ENCODE results near the gene PRAMEF15.
"Not testable (repeated sequence)": the region's sequence is repeated elsewhere in the genome, so short reads cannot be mapped to it uniquely, and the experiment has no call there.

Gene PRAMEF15

DNA sequence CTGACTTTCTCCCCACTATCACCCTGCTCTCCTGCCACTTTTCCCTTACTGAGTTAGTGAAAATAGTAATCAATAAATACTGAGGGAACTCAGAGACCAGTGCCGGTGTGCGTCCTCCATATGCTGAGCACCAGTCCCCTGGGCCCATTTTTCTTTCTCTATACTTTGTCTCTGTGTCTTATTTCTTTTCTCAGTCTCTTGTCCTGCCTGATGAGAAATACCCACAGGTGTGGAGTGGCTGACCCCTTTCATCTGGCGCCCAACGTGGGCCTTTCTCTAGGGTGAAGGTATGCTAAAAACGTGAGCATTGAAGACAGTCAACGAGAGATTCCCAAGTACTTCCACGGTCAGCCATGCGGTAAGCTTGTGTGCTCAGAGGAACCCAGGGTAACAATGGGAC lies 38.1 kb downstream of the PRAMEF15 start:
- not testable (repeated sequence) for H3K27ac ChIP-seq (ENCODE audit: low read depth, low read length, severe bottlenecking); H3K9me3 ChIP-seq (ENCODE audit: control insufficient read depth, low read length); H3K36me3 ChIP-seq (ENCODE audit: control insufficient read depth, insufficient read depth, low read length); H3K4me3 ChIP-seq (ENCODE audit: extremely low read depth, insufficient read depth, low read length, poor library complexity, severe bottlenecking); H3K4me1 ChIP-seq (ENCODE audit: control insufficient read depth, insufficient read depth, low read length, poor library complexity, severe bottlenecking)
- WGBS, 2 experiments (ENCODE audit: insufficient coverage in 2 of 2): no CpG with 5 or more reads among the region's 8 CpGs

DNA sequence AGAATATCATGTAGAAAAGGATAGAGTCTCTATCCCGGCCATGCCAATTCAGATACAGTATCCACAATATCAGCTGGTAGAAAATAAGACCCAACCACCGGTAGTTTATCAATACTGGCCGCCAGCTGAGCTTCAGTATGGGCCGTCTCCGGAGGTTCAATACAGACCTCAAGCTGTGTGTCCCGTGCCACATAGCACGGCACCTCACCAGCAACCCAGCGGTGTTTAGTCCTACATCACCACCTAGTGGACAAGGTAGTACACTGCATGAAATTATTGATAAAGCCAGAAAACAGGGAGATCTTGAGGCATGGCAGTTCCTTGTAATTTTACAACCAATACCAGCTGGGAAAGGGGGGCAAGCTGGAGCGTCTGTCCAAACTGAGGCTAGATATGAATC lies 39.1 kb downstream of the PRAMEF15 start:
- no CpG with 5 or more reads among the region's 9 CpGs for WGBS, 2 experiments (ENCODE audit: insufficient coverage in 2 of 2)
- H3K9me3 ChIP-seq (ENCODE audit: control insufficient read depth, low read length); H3K36me3 ChIP-seq (ENCODE audit: control insufficient read depth, insufficient read depth, low read length); H3K27ac ChIP-seq (ENCODE audit: low read depth, low read length, severe bottlenecking); H3K4me3 ChIP-seq (ENCODE audit: extremely low read depth, insufficient read depth, low read length, poor library complexity, severe bottlenecking); H3K4me1 ChIP-seq (ENCODE audit: control insufficient read depth, insufficient read depth, low read length, poor library complexity, severe bottlenecking): not testable (repeated sequence)

DNA sequence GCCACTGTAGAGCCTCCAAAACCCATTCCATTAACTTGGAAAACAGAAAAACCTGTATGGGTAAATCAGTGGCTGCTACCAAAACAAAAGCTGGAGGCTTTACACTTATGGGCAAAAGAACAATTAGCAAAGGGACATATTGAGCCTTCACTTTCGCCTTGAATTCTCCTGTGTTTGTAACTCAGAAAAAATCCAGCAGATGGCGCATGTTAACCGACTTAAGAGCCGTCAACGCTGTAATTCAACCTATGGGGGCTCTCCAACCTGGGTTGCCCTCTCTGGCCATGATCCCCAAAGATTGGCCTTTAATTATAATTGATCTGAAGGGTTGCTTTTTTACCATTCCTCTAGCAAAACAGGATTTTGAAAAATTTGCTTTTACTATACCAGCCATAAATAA lies 41.4 kb downstream of the PRAMEF15 start:
- H3K27ac ChIP-seq (ENCODE audit: low read depth, low read length, severe bottlenecking); H3K36me3 ChIP-seq (ENCODE audit: control insufficient read depth, insufficient read depth, low read length); H3K9me3 ChIP-seq (ENCODE audit: control insufficient read depth, low read length); H3K4me3 ChIP-seq (ENCODE audit: extremely low read depth, insufficient read depth, low read length, poor library complexity, severe bottlenecking); H3K4me1 ChIP-seq (ENCODE audit: control insufficient read depth, insufficient read depth, low read length, poor library complexity, severe bottlenecking): not testable (repeated sequence)
- WGBS, 2 experiments (ENCODE audit: insufficient coverage in 2 of 2): 0% methylated on average over 5 of the region's 5 CpGs

DNA sequence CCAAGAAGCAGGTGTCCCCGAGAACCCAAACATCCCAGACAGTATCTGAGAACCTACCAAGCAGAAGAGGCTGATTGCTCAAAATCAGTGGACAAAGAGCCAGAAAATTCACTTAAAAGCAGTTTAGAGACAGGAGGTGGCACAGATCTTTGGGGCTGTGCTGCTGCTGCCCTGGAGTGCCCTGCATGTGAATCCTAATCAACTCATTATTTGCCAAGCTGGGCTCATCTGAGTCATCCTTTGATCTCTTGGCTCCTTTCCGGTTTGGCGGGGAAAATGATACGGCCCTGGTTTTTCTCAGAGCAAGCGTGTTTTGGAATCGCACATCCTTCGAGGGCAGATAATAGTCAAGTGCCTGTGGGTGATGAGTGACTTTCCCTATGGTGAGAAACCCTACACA lies 47.0 kb downstream of the PRAMEF15 start:
- not testable (repeated sequence) for H3K9me3 ChIP-seq (ENCODE audit: control insufficient read depth, low read length); H3K36me3 ChIP-seq (ENCODE audit: control insufficient read depth, insufficient read depth, low read length); H3K27ac ChIP-seq (ENCODE audit: low read depth, low read length, severe bottlenecking); H3K4me3 ChIP-seq (ENCODE audit: extremely low read depth, insufficient read depth, low read length, poor library complexity, severe bottlenecking); H3K4me1 ChIP-seq (ENCODE audit: control insufficient read depth, insufficient read depth, low read length, poor library complexity, severe bottlenecking)
- no CpG with 5 or more reads among the region's 7 CpGs for WGBS, 2 experiments (ENCODE audit: insufficient coverage in 2 of 2)

DNA sequence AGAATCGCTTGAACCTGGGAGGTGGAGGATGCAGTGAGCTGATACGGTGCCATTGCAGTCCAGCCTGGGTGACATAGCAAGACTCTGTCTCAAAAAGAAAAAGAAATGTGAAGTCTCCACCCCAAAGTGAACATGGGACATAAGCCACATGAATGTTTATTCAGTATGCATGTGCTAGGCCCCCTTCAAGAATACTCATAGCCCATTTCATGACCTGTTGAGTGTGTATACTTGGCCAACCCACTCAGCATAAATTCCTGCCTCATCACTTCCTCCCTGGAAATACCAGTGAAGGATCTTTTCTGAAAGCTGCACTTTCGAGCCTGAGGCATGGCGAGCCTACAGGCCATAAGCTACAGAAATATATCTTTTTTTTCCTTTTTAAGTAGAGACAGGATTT lies 49.5 kb downstream of the PRAMEF15 start:
- WGBS, 2 experiments (ENCODE audit: insufficient coverage in 2 of 2): no CpG with 5 or more reads among the region's 4 CpGs
- not testable (repeated sequence) for H3K27ac ChIP-seq (ENCODE audit: low read depth, low read length, severe bottlenecking); H3K4me3 ChIP-seq (ENCODE audit: extremely low read depth, insufficient read depth, low read length, poor library complexity, severe bottlenecking); H3K36me3 ChIP-seq (ENCODE audit: control insufficient read depth, insufficient read depth, low read length); H3K4me1 ChIP-seq (ENCODE audit: control insufficient read depth, insufficient read depth, low read length, poor library complexity, severe bottlenecking)
- peaks cover 11% of the 10 kb centered on the region for H3K9me3 ChIP-seq (ENCODE audit: control insufficient read depth, low read length)

DNA sequence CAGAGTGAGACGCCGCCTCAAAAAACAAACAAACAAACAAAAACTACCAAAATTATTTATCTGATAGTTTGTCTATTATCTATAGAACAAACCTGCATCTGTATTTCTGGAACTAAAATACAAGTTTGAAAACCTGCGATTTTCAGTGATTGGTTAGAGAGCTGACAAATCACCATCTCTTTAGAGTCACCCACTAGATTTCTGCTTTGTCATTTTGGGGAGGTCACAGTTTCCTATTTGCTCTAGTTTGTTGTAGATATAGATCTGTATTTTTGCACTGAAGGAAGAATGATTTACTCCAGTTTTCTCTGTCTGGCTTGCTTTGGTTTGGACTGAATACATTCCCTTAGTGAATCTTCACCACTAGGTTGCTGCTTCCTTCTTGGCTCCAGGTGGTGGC lies 51.2 kb downstream of the PRAMEF15 start:
- H3K4me3 ChIP-seq (ENCODE audit: extremely low read depth, insufficient read depth, low read length, poor library complexity, severe bottlenecking); H3K36me3 ChIP-seq (ENCODE audit: control insufficient read depth, insufficient read depth, low read length); H3K4me1 ChIP-seq (ENCODE audit: control insufficient read depth, insufficient read depth, low read length, poor library complexity, severe bottlenecking); H3K27ac ChIP-seq (ENCODE audit: low read depth, low read length, severe bottlenecking): not testable (repeated sequence)
- WGBS, 2 experiments (ENCODE audit: insufficient coverage in 2 of 2): 60% methylated on average over 1 of the region's 3 CpGs; no CpG with 5 or more reads in 1 of the 2 experiments
- H3K9me3 ChIP-seq (ENCODE audit: control insufficient read depth, low read length): peaks cover 18% of the 10 kb centered on the region

DNA sequence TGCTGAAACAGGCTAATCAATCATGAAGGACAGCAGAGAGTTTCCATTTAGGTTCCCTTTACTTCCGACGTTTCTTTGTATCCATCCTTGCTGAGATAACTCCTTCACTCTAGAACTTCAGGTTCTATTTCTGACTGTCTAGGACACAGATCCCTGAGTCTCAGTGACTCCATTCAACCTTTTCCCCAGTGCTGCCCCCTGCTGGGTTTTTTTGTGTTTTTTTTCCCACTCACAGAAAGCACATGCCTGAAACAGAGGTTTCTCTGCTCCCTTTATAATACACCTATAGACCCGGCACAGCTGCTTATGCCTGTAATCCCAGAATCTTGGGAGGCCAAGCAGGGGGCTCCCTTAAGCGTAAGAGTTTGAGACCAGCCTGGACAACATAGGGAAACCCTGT lies 53.2 kb downstream of the PRAMEF15 start:
- H3K36me3 ChIP-seq (ENCODE audit: control insufficient read depth, insufficient read depth, low read length); H3K4me1 ChIP-seq (ENCODE audit: control insufficient read depth, insufficient read depth, low read length, poor library complexity, severe bottlenecking); H3K27ac ChIP-seq (ENCODE audit: low read depth, low read length, severe bottlenecking); H3K4me3 ChIP-seq (ENCODE audit: extremely low read depth, insufficient read depth, low read length, poor library complexity, severe bottlenecking): not testable (repeated sequence)
- peaks cover 24% of the 10 kb centered on the region for H3K9me3 ChIP-seq (ENCODE audit: control insufficient read depth, low read length)
- 86 to 100% methylated on average over 2 of the region's 4 CpGs for WGBS, 2 experiments (ENCODE audit: insufficient coverage in 2 of 2)

All from mesodermal cell (in vitro differentiated cells).